Liver (tissue), 9 donors: ENCODE results near the gene LRRC47. TPM values are rescaled to one million over a fixed set of nuclear protein-coding genes. Genes with fewer than 3 reads are reported as not detected.

Experiments used
- DNase-seq: peaks from one replicate; pipeline ENCODE4 v3.0.0-alpha.2; 2017; ENCODE audit warnings: low spot score
- H3K27ac ChIP-seq, 2 donors: one replicate each; pipeline ENCODE4 v1.7.0; 2013; ENCODE audit warnings: inconsistent platforms in 2 of 2, low read length in 2 of 2, control low read depth in 1 of 2, low read depth in 1 of 2, mild to moderate bottlenecking in 1 of 2
- H3K27me3 ChIP-seq, 4 donors: one replicate each; pipeline versions ENCODE4 v1.6.1 to v1.7.0; 2013; ENCODE audit warnings: low read length in 3 of 4, inconsistent platforms in 1 of 4, mild to moderate bottlenecking in 1 of 4, moderate library complexity in 1 of 4; ENCODE audit not compliant: control insufficient read depth in 4 of 4, insufficient read depth in 4 of 4
- H3K36me3 ChIP-seq, 4 donors: one replicate each; pipeline versions ENCODE4 v1.6.1 to v1.7.0; 2013; ENCODE audit warnings: low read length in 3 of 4, mild to moderate bottlenecking in 3 of 4, low read depth in 1 of 4, moderate library complexity in 1 of 4; ENCODE audit not compliant: control insufficient read depth in 4 of 4, insufficient read depth in 3 of 4
- H3K4me1 ChIP-seq, 4 donors: one replicate each; pipeline versions ENCODE4 v1.6.1 to v1.7.0; 2013; ENCODE audit warnings: low read length in 3 of 4, mild to moderate bottlenecking in 3 of 4, moderate library complexity in 1 of 4; ENCODE audit not compliant: control insufficient read depth in 4 of 4, insufficient read depth in 4 of 4
- H3K4me3 ChIP-seq, 3 donors: one replicate each; pipeline versions ENCODE4 v1.6.1 to v1.7.0; 2013; ENCODE audit warnings: low read length in 3 of 3, control low read depth in 1 of 3, low read depth in 1 of 3, mild to moderate bottlenecking in 1 of 3
- H3K9ac ChIP-seq, 2 donors: one replicate each; pipeline ENCODE4 v1.7.0; 2013; ENCODE audit warnings: low read length in 2 of 2, mild to moderate bottlenecking in 2 of 2, moderate library complexity in 2 of 2, control low read depth in 1 of 2, low read depth in 1 of 2
- H3K9me3 ChIP-seq, 4 donors: one replicate each; pipeline versions ENCODE4 v1.6.1 to v1.7.0; 2013; ENCODE audit warnings: low read length in 3 of 4; ENCODE audit not compliant: control insufficient read depth in 4 of 4
- CTCF ChIP-seq: fragments of 150-350 bp; IDR thresholded peaks from 2 replicates; pipeline ENCODE4 v1.5.1; 2017; ENCODE audit warnings: improper control_type of control experiment, low read depth, low read length; ENCODE audit not compliant: missing input control
- FOXA1 ChIP-seq: IDR thresholded peaks from 2 replicates; pipeline ENCODE4 v1.6.1; 2016; ENCODE audit warnings: antibody characterized with exemption
- FOXA2 ChIP-seq: IDR thresholded peaks from 2 replicates; pipeline ENCODE4 v1.6.1; 2016; ENCODE audit warnings: antibody characterized with exemption
- GABPA ChIP-seq, 2 donors: IDR thresholded peaks in 1 of 2; conservative IDR thresholded peaks in 1 of 2; 2 replicates each; pipeline ENCODE4 v1.6.1; 2016; ENCODE audit warnings: antibody characterized with exemption in 2 of 2, mild to moderate bottlenecking in 1 of 2, moderate library complexity in 1 of 2
- HNF4A ChIP-seq, 2 donors: conservative IDR thresholded peaks; 2 replicates each; pipeline ENCODE4 v1.6.1; 2016; ENCODE audit warnings: antibody characterized with exemption in 2 of 2, mild to moderate bottlenecking in 2 of 2
- HNF4G ChIP-seq: IDR thresholded peaks from 2 replicates; pipeline ENCODE4 v1.6.1; 2016; ENCODE audit warnings: antibody characterized with exemption
- JUND ChIP-seq, 2 donors: IDR thresholded peaks; 2 replicates each; pipeline ENCODE4 v1.6.1; 2016; ENCODE audit warnings: antibody characterized with exemption in 2 of 2
- MAX ChIP-seq: IDR thresholded peaks from 2 replicates; pipeline ENCODE4 v1.6.1; 2016; ENCODE audit warnings: antibody characterized with exemption
- NR2F2 ChIP-seq: IDR thresholded peaks from 2 replicates; pipeline ENCODE4 v1.6.1; 2016; ENCODE audit warnings: antibody characterized with exemption
- RAD21 ChIP-seq, 2 donors: IDR thresholded peaks; 2 replicates each; pipeline ENCODE4 v1.6.1; 2016; ENCODE audit warnings: antibody characterized with exemption in 2 of 2, mild to moderate bottlenecking in 2 of 2
- REST ChIP-seq: IDR thresholded peaks from 2 replicates; pipeline ENCODE4 v1.6.1; 2016; ENCODE audit warnings: antibody characterized with exemption, mild to moderate bottlenecking
- RXRA ChIP-seq, 2 donors: IDR thresholded peaks; 2 replicates each; pipeline ENCODE4 v1.6.1; 2017 to 2018; ENCODE audit warnings: antibody characterized with exemption in 2 of 2, mild to moderate bottlenecking in 1 of 2
- SP1 ChIP-seq: IDR thresholded peaks from 2 replicates; pipeline ENCODE4 v1.6.1; 2018; ENCODE audit warnings: antibody characterized with exemption, mild to moderate bottlenecking
- TAF1 ChIP-seq: conservative IDR thresholded peaks from 2 replicates; pipeline ENCODE4 v1.6.1; 2016; ENCODE audit warnings: antibody characterized with exemption, mild to moderate bottlenecking
- YY1 ChIP-seq: IDR thresholded peaks from 2 replicates; pipeline ENCODE4 v1.6.1; 2016; ENCODE audit warnings: antibody characterized with exemption, mild to moderate bottlenecking
- ZBTB33 ChIP-seq: IDR thresholded peaks from 2 replicates; pipeline ENCODE4 v1.6.1; 2016; ENCODE audit warnings: antibody characterized with exemption
- WGBS: extraction: QIAGEN DNeasy Blood & Tissue Kit; methylation state at CpG from one replicate; pipeline ENCODE4 v1.1.7; 2013; 5-methylcytosine and 5-hydroxymethylcytosine counted together
- polyA plus RNA-seq, 2 donors: library from polyadenylated mRNA; stranded (reverse) in 1 of 2; unstranded in 1 of 2; fragments of 200-250 nt in 1 of 2; fragments of >200 nt in 1 of 2; fragmentation: Nextera tagmentation in 1 of 2; extraction: Ambion mirVana in 1 of 2; gene quantifications; one replicate each; pipeline versions ENCODE4 v1.2.1 to v1.2.3, GENCODE V29; 2013 to 2015
- total RNA-seq, 2 donors: library from RNA; depleted of rRNA; stranded (reverse); fragments of >200 nt; gene quantifications; one replicate each; pipeline ENCODE4 v1.2.3, GENCODE V29; 2014
- donor health status: healthy.
- donor health status: healthy.
- donor health status: healthy.
- donor health status: healthy.
- donor health status: healthy.

LRRC47 gene
- total and polyA plus RNA-seq, 4 donors = 8.7 to 23.8 (median 15.4) TPM

DNA sequence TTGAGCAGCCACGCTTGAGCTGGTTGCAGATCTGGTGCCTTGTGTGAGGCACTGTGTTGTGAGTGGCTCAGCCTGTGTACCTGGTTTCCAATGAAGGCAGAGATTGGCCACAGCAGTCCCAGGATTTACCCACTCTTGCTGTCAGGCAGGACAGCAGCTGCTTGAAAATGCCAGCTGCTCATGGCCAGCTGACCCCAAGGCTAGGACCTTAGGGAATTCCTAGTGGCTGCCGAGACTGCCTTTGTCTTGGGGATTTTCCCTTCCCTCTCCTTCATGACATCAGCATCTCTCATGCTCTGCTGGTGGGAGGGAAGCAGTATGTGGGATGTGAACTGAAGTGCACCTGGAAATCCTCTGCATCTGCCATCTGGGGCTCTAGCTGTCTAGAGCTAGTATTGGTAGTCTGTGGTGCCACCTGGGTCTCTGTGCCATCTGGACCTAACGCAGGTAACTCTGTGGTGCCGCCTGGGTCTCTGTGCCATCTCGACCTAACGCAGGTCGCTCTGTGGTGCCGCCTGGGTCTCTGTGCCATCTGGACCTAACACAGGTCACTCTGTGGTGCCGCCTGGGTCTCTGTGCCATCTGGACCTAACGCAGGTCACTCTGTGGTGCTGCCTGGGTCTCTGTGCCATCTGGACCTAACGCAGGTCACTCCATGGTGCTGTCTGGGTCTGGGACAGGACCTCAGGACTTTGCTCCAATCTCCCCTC is 3.8 kb upstream of the LRRC47 start:
- peaks cover 0 to 4% (median 0%) of the 10 kb centered on the region in 4 donors for H3K27me3 ChIP-seq
- H3K27ac ChIP-seq = no peak overlapping the region
- no peak overlapping the region for H3K9ac ChIP-seq
- WGBS = 82% methylated on average over 11 of the region's 11 CpGs
- H3K4me3 ChIP-seq = no peak overlapping the region
- peaks cover 3 to 14% (median 10%) of the 10 kb centered on the region in 4 donors for H3K4me1 ChIP-seq
- no peaks in the 10 kb centered on the region for H3K9me3 ChIP-seq
- TF ChIP-seq NR2F2 (no peak), JUND (IDR thresholded peaks at IDR 0.05) (no peak), CTCF (no peak), REST (no peak), FOXA2 (no peak), HNF4A (conservative IDR thresholded peaks at IDR 0.05) (no peak), YY1 (no peak), GABPA (IDR thresholded peaks at IDR 0.05 in 1 of 2, conservative IDR thresholded peaks at IDR 0.05 in 1 of 2) (no peak), SP1 (no peak), MAX (no peak), TAF1 (no peak), RAD21 (IDR thresholded peaks at IDR 0.05) (no peak), ZBTB33 (no peak), HNF4G (no peak), FOXA1 (no peak), RXRA (IDR thresholded peaks at IDR 0.05) (no peak)
- H3K36me3 ChIP-seq = no peaks in the 10 kb centered on the region
- DNase-seq = no peak
